ENCODE results near the gene RUNX3.
"Not testable (repeated sequence)": the region's sequence is repeated elsewhere in the genome, so short reads cannot be mapped to it uniquely, and the experiment has no call there.

The RUNX3 gene

GRCh38 chr1:24894002-24894401, 36.1 kb downstream of the RUNX3 start:
- no peak overlapping the region for H3K23ac ChIP-seq (ENCODE audit: low read depth, low read length, poor library complexity)
- H3K4ac ChIP-seq (ENCODE audit: low read length): no peak overlapping the region
- no peaks in the 10 kb centered on the region for H3K79me1 ChIP-seq (ENCODE audit: low read depth, low read length)
- H3K4me3 ChIP-seq (ENCODE audit: low read length in 2 of 2): no peak overlapping the region
- DNase-seq (ENCODE audit: low spot score): no peak
- H3K14ac ChIP-seq (ENCODE audit: low read length): no peak overlapping the region
- no peak overlapping the region for H2AFZ ChIP-seq (ENCODE audit: low read length)
- WGBS, 2 donors (ENCODE audit: extremely low coverage in 2 of 2, insufficient read length in 2 of 2, insufficient replicate concordance in 1 of 2): no CpG with 5 or more reads among the region's 8 CpGs
- no peak overlapping the region for H2BK120ac ChIP-seq (ENCODE audit: low read depth, low read length)
- no peaks in the 10 kb centered on the region for H3K4me1 ChIP-seq (ENCODE audit: control insufficient read depth in 2 of 2, insufficient read depth in 1 of 2, low read depth in 1 of 2, low read length in 2 of 2)
- no peak overlapping the region for H2BK5ac ChIP-seq (ENCODE audit: low read length)
- no peak overlapping the region for H2BK15ac ChIP-seq (ENCODE audit: low read length)
- H3K36me3 ChIP-seq (replicated peaks in 1 of 2; ENCODE audit: control insufficient read depth in 2 of 2, insufficient read depth in 2 of 2, low read length in 2 of 2): no peaks in the 10 kb centered on the region
- no peak overlapping the region for H3K4me2 ChIP-seq (ENCODE audit: insufficient read depth, low read length, poor library complexity, severe bottlenecking)
- H4K8ac ChIP-seq (ENCODE audit: low read depth, low read length): no peak overlapping the region
- peaks cover 5 to 6% of the 10 kb centered on the region in 2 donors for H3K9me3 ChIP-seq (replicated peaks in 1 of 2; ENCODE audit: control insufficient read depth in 2 of 2, insufficient read depth in 1 of 2, low read depth in 1 of 2, low read length in 2 of 2)
- no peak overlapping the region for H4K91ac ChIP-seq (ENCODE audit: low read depth, low read length, poor library complexity)
- no peak overlapping the region for H3K18ac ChIP-seq (ENCODE audit: low read length)
- no peak overlapping the region for H2BK12ac ChIP-seq (ENCODE audit: low read length)
- H2AK5ac ChIP-seq (ENCODE audit: low read depth, low read length): no peak overlapping the region
- no peak overlapping the region for H3K27ac ChIP-seq (replicated peaks; ENCODE audit: low read length)
- H3K9ac ChIP-seq (ENCODE audit: low read depth, low read length, poor library complexity): no peak overlapping the region
- peaks cover 0 to 8% (median 0%) of the 10 kb centered on the region in 3 experiments for H3K27me3 ChIP-seq (ENCODE audit: control insufficient read depth in 3 of 3, insufficient read depth in 3 of 3, low read depth in 1 of 3, low read length in 3 of 3)

GRCh38 chr1:24893431-24893830, 36.6 kb downstream of the RUNX3 start:
- Histone ChIP-seq H3K27ac (replicated peaks; ENCODE audit: low read length) (no peak overlapping the region), H2BK120ac (ENCODE audit: low read depth, low read length) (no peak overlapping the region), H4K91ac (ENCODE audit: low read depth, low read length, poor library complexity) (no peak overlapping the region), H2BK15ac (ENCODE audit: low read length) (no peak overlapping the region), H4K8ac (ENCODE audit: low read depth, low read length) (no peak overlapping the region), H3K4me2 (ENCODE audit: insufficient read depth, low read length, poor library complexity, severe bottlenecking) (no peak overlapping the region), H3K23ac (ENCODE audit: low read depth, low read length, poor library complexity) (no peak overlapping the region), H3K4me1 (ENCODE audit: control insufficient read depth in 2 of 2, insufficient read depth in 1 of 2, low read depth in 1 of 2, low read length in 2 of 2) (no peaks in the 10 kb centered on the region), H3K36me3 (replicated peaks in 1 of 2; ENCODE audit: control insufficient read depth in 2 of 2, insufficient read depth in 2 of 2, low read length in 2 of 2) (no peaks in the 10 kb centered on the region), H3K27me3 (ENCODE audit: control insufficient read depth in 3 of 3, insufficient read depth in 3 of 3, low read depth in 1 of 3, low read length in 3 of 3) (peaks cover 0 to 3% (median 0%) of the 10 kb centered on the region in 3 experiments), H3K79me1 (ENCODE audit: low read depth, low read length) (no peaks in the 10 kb centered on the region), H3K18ac (ENCODE audit: low read length) (no peak overlapping the region), H3K9me3 (replicated peaks in 1 of 2; ENCODE audit: control insufficient read depth in 2 of 2, insufficient read depth in 1 of 2, low read depth in 1 of 2, low read length in 2 of 2) (peaks cover 5 to 6% of the 10 kb centered on the region in 2 donors), H3K4me3 (ENCODE audit: low read length in 2 of 2) (no peak overlapping the region), H2BK12ac (ENCODE audit: low read length) (no peak overlapping the region), H2AFZ (ENCODE audit: low read length) (no peak overlapping the region), H3K14ac (ENCODE audit: low read length) (no peak overlapping the region), H3K9ac (ENCODE audit: low read depth, low read length, poor library complexity) (no peak overlapping the region), H2AK5ac (ENCODE audit: low read depth, low read length) (no peak overlapping the region), H3K4ac (ENCODE audit: low read length) (no peak overlapping the region), H2BK5ac (ENCODE audit: low read length) (no peak overlapping the region)
- WGBS, 2 donors (ENCODE audit: extremely low coverage in 2 of 2, insufficient read length in 2 of 2, insufficient replicate concordance in 1 of 2): no CpG with 5 or more reads among the region's 3 CpGs
- DNase-seq (ENCODE audit: low spot score): no peak

- Histone ChIP-seq H3K4me1 (ENCODE audit: control insufficient read depth in 2 of 2, insufficient read depth in 1 of 2, low read depth in 1 of 2, low read length in 2 of 2) (no peaks in the 10 kb centered on the region), H4K8ac (ENCODE audit: low read depth, low read length) (no peak overlapping the region), H3K23ac (ENCODE audit: low read depth, low read length, poor library complexity) (no peak overlapping the region), H3K27ac (replicated peaks; ENCODE audit: low read length) (no peak overlapping the region), H3K18ac (ENCODE audit: low read length) (no peak overlapping the region), H2BK15ac (ENCODE audit: low read length) (no peak overlapping the region), H3K4ac (ENCODE audit: low read length) (no peak overlapping the region), H3K14ac (ENCODE audit: low read length) (no peak overlapping the region), H2BK12ac (ENCODE audit: low read length) (no peak overlapping the region), H3K4me3 (ENCODE audit: low read length in 2 of 2) (no peak overlapping the region), H3K9me3 (replicated peaks in 1 of 2; ENCODE audit: control insufficient read depth in 2 of 2, insufficient read depth in 1 of 2, low read depth in 1 of 2, low read length in 2 of 2) (peaks cover 5 to 6% of the 10 kb centered on the region in 2 donors), H2AK5ac (ENCODE audit: low read depth, low read length) (no peak overlapping the region), H3K9ac (ENCODE audit: low read depth, low read length, poor library complexity) (no peak overlapping the region), H2BK120ac (ENCODE audit: low read depth, low read length) (no peak overlapping the region), H2BK5ac (ENCODE audit: low read length) (no peak overlapping the region), H3K27me3 (ENCODE audit: control insufficient read depth in 3 of 3, insufficient read depth in 3 of 3, low read depth in 1 of 3, low read length in 3 of 3) (no peaks in the 10 kb centered on the region), H3K79me1 (ENCODE audit: low read depth, low read length) (no peaks in the 10 kb centered on the region), H2AFZ (ENCODE audit: low read length) (no peak overlapping the region), H3K4me2 (ENCODE audit: insufficient read depth, low read length, poor library complexity, severe bottlenecking) (no peak overlapping the region), H3K36me3 (replicated peaks in 1 of 2; ENCODE audit: control insufficient read depth in 2 of 2, insufficient read depth in 2 of 2, low read length in 2 of 2) (no peaks in the 10 kb centered on the region), H4K91ac (ENCODE audit: low read depth, low read length, poor library complexity) (no peak overlapping the region)
- no peak for DNase-seq (ENCODE audit: low spot score)
- no CpG with 5 or more reads among the region's 1 CpG for WGBS, 2 donors (ENCODE audit: extremely low coverage in 2 of 2, insufficient read length in 2 of 2, insufficient replicate concordance in 1 of 2)
These were observed 37.6 kb downstream of the RUNX3 start for GRCh38 chr1:24892188-24893153.

GRCh38 chr1:24891367-24891766, 38.7 kb downstream of the RUNX3 start:
- not testable (repeated sequence) for DNase-seq (ENCODE audit: low spot score); H3K27ac ChIP-seq (replicated peaks; ENCODE audit: low read length); H2BK120ac ChIP-seq (ENCODE audit: low read depth, low read length); H2AK5ac ChIP-seq (ENCODE audit: low read depth, low read length); H3K4ac ChIP-seq (ENCODE audit: low read length); H3K4me1 ChIP-seq (ENCODE audit: control insufficient read depth in 2 of 2, insufficient read depth in 1 of 2, low read depth in 1 of 2, low read length in 2 of 2); H3K23ac ChIP-seq (ENCODE audit: low read depth, low read length, poor library complexity); H4K8ac ChIP-seq (ENCODE audit: low read depth, low read length); H3K4me2 ChIP-seq (ENCODE audit: insufficient read depth, low read length, poor library complexity, severe bottlenecking); H2AFZ ChIP-seq (ENCODE audit: low read length); H4K91ac ChIP-seq (ENCODE audit: low read depth, low read length, poor library complexity); H2BK5ac ChIP-seq (ENCODE audit: low read length); H3K18ac ChIP-seq (ENCODE audit: low read length); H3K4me3 ChIP-seq (ENCODE audit: low read length in 2 of 2); H3K27me3 ChIP-seq (ENCODE audit: control insufficient read depth in 3 of 3, insufficient read depth in 3 of 3, low read depth in 1 of 3, low read length in 3 of 3); H3K36me3 ChIP-seq (replicated peaks in 1 of 2; ENCODE audit: control insufficient read depth in 2 of 2, insufficient read depth in 2 of 2, low read length in 2 of 2); H3K9me3 ChIP-seq (replicated peaks in 1 of 2; ENCODE audit: control insufficient read depth in 2 of 2, insufficient read depth in 1 of 2, low read depth in 1 of 2, low read length in 2 of 2); H3K9ac ChIP-seq (ENCODE audit: low read depth, low read length, poor library complexity); H3K14ac ChIP-seq (ENCODE audit: low read length); H2BK15ac ChIP-seq (ENCODE audit: low read length); H2BK12ac ChIP-seq (ENCODE audit: low read length); H3K79me1 ChIP-seq (ENCODE audit: low read depth, low read length)
- no CpG with 5 or more reads among the region's 1 CpG for WGBS, 2 donors (ENCODE audit: extremely low coverage in 2 of 2, insufficient read length in 2 of 2, insufficient replicate concordance in 1 of 2)
